ENCODE data around the gene EXOC8.

- TF ChIP-seq EZH2 (IDR thresholded peaks at IDR 0.05; ENCODE audit: insufficient read depth, poor library complexity, severe bottlenecking) (no peak), EZH2phosphoT487 (IDR thresholded peaks at IDR 0.05; ENCODE audit: insufficient read depth, low read depth) (no peak)
Observed at GRCh38 chr1:231364192-231364591, 26.5 kb upstream of the EXOC8 start.
